Posterior cingulate gyrus (tissue), 11 donors: ENCODE data around the gene ACY1.

ENCODE experiments used
- DNase-seq, 10 donors: peaks; one replicate each; pipeline versions ENCODE4 v3.0.0 to v3.0.0-alpha.2; 2020 to 2021; ENCODE audit warnings: mixed read lengths in 3 of 10
- intact Hi-C: fragments of 100-400 bp; cut with DNase I; formaldehyde crosslinking; loops from one replicate; pipeline ENCODE4 v1.15.1; 2023

Gene ACY1

GRCh38 chr3:52037291-52037690, 54.0 kb downstream of the ACY1 start:
- DNase-seq, result no peak
- intact Hi-C loops, result no loop called here

GRCh38 chr3:52038227-52038626, 54.9 kb downstream of the ACY1 start:
- intact Hi-C loops, result no loop called here
- DNase-seq, result no peak
